ENCODE measurements around the gene TPMT. TPM values are rescaled to one million over a fixed set of nuclear protein-coding genes. Genes with fewer than 3 reads are reported as not detected.

The TPMT gene
- total RNA-seq, 1 experiment from 2014 or later = 10.5 TPM

DNA sequence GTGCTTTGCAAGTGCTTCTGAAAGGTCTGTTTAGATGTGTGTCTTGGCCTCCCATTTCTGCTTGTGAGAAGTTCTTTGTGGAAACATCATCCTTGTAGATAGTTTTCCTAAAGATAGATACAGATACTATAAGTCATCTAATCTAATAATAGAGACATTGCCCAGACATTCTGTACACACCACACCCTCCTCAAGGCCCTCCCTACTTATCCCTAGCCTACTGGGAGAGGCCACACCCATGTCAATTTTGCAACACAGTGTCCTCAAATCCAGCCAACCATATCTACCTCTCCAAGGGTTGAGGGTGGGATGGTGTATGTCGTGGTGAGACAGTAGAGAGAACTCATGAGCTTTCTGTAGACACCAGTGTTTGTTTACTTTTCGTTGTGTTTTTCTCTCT is 6.6 kb upstream of the TPMT start:
- Histone ChIP-seq H3K36me3 (ENCODE audit: low read depth) (0 out of 2 replicates have a peak, but pooled peaks cover 4% of the 10 kb centered on the region), H3K9me2 (ENCODE audit: insufficient read depth) (no peaks in the 10 kb centered on the region), H4K20me1 (ENCODE audit: insufficient read depth) (no peaks in the 10 kb centered on the region), H2AFZ (no peak overlapping the region), H3F3A (ENCODE audit: insufficient read depth, low read depth) (peaks cover 3% of the 10 kb centered on the region; the same call in 1 of the 2 replicates), H3K4me3 (no peak overlapping the region), H3K4me1 (replicated peaks; ENCODE audit: insufficient read depth) (peaks cover 12% of the 10 kb centered on the region), H3K27ac (no peak overlapping the region), H3K79me2 (ENCODE audit: low read depth) (no peaks in the 10 kb centered on the region), H3K27me3 (ENCODE audit: insufficient read depth, low read depth) (no peaks in the 10 kb centered on the region), H3K4me2 (no peak overlapping the region), H3K9me3 (ENCODE audit: insufficient read depth, low read depth) (no peaks in the 10 kb centered on the region)
- DNase-seq = no peak
- ChIA-PET POLR2A (ENCODE audit: unreplicated experiment) (no interaction called here), CTCF (no interaction called here)
- no TSS peak for BruUV-seq (replicated peaks)
- TF ChIP-seq, protein P1, sequence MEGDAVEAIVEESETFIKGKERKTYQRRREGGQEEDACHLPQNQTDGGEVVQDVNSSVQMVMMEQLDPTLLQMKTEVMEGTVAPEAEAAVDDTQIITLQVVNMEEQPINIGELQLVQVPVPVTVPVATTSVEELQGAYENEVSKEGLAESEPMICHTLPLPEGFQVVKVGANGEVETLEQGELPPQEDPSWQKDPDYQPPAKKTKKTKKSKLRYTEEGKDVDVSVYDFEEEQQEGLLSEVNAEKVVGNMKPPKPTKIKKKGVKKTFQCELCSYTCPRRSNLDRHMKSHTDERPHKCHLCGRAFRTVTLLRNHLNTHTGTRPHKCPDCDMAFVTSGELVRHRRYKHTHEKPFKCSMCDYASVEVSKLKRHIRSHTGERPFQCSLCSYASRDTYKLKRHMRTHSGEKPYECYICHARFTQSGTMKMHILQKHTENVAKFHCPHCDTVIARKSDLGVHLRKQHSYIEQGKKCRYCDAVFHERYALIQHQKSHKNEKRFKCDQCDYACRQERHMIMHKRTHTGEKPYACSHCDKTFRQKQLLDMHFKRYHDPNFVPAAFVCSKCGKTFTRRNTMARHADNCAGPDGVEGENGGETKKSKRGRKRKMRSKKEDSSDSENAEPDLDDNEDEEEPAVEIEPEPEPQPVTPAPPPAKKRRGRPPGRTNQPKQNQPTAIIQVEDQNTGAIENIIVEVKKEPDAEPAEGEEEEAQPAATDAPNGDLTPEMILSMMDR (conservative IDR thresholded peaks at IDR 0.05) = no peak
- no peak for TF ChIP-seq EZH2 (IDR thresholded peaks at IDR 0.05; ENCODE audit: low read depth)
- intact Hi-C loops (cut with micrococcal nuclease; ENCODE audit: unreplicated experiment) = no loop called here

DNA sequence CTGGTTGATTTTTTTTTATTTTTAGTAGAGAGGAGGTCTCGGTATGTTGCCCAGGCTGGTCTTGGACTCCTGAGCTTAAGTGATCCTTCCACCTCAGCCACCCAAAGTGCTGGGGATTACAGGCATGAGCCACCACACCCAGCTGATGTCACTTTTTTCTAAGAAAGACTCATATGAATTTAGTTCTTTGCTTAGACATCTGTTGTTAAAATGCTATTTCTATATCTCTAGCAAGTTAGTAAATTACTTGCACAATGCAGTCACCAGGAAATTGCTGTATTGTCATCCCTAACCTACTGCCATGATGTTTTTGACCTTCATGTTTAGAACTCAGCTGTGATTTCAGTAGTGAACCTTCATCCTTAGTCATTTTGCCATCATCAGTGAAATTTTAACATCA is 6.0 kb upstream of the TPMT start:
- no TSS peak for BruUV-seq (replicated peaks)
- Histone ChIP-seq H3K36me3 (ENCODE audit: low read depth) (0 out of 2 replicates have a peak, but pooled peaks cover 4% of the 10 kb centered on the region), H3K9me2 (ENCODE audit: insufficient read depth) (no peaks in the 10 kb centered on the region), H3K4me3 (no peak overlapping the region), H3K27me3 (ENCODE audit: insufficient read depth, low read depth) (no peaks in the 10 kb centered on the region), H3K79me2 (ENCODE audit: low read depth) (no peaks in the 10 kb centered on the region), H3F3A (ENCODE audit: insufficient read depth, low read depth) (peaks cover 8% of the 10 kb centered on the region; the same call in 1 of the 2 replicates), H3K27ac (no peak overlapping the region), H3K4me1 (replicated peaks; ENCODE audit: insufficient read depth) (peaks cover 13% of the 10 kb centered on the region), H2AFZ (no peak overlapping the region), H4K20me1 (ENCODE audit: insufficient read depth) (no peaks in the 10 kb centered on the region), H3K9me3 (ENCODE audit: insufficient read depth, low read depth) (no peaks in the 10 kb centered on the region), H3K4me2 (no peak overlapping the region)
- intact Hi-C loops (cut with micrococcal nuclease; ENCODE audit: unreplicated experiment) = no loop called here
- CTCF ChIA-PET = no interaction called here
- no peak for TF ChIP-seq EZH2 (IDR thresholded peaks at IDR 0.05; ENCODE audit: low read depth)
- TF ChIP-seq, protein P1 (conservative IDR thresholded peaks at IDR 0.05) = no peak
- DNase-seq = no peak
- POLR2A ChIA-PET (ENCODE audit: unreplicated experiment) = no interaction called here

DNA sequence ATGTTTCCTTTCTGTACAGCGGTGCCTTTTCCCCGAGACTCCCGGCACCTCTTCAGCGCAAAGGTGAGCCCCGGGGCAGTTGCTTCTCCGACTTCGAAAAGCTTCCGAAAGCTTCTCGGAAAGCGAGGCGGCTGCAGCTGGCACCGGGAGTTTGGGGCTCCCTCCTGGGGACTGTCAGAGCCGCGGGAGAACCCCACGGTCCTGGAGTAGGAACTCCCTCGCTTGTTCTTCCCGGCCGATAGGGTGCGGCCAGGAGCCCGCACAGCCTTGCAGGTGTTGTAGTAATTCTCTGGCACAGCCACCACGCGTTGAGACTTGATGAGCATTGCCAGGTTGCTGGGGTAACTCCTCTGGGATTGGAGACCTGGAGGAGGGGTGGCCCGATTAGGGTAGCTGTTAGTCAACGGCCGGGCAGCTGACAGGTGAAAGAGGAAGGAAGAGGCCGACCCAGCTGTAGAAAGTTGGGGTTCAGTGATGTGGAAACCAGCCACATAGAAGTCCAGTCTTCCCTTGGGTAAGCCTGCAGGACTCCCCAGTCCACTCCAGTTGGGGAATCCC is 1.1 kb upstream of the TPMT start:
- no TSS peak for BruUV-seq (replicated peaks)
- POLR2A ChIA-PET (ENCODE audit: unreplicated experiment) = interaction anchor here (0.7 kb wide), 2 partner anchors 60 to 130 kb away, joined by 3 to 5 read pairs; no protein-coding TSS in a partner anchor
- no peak for TF ChIP-seq EZH2 (IDR thresholded peaks at IDR 0.05; ENCODE audit: low read depth)
- TF ChIP-seq, protein P1 (conservative IDR thresholded peaks at IDR 0.05) = no peak; the same call in 1 of the 2 replicates

More for the DNA sequence above, 1.1 kb upstream of the TPMT start:
- H3K9me3 ChIP-seq (ENCODE audit: insufficient read depth, low read depth) = no peaks in the 10 kb centered on the region
- DNase-seq = peak; percentile 77 to 88
- peak overlapping the region; percentile 35 for H3K27ac ChIP-seq
- H3K4me3 ChIP-seq = peak overlapping the region; percentile 89
- H3K9me2 ChIP-seq (ENCODE audit: insufficient read depth) = no peaks in the 10 kb centered on the region
- H2AFZ ChIP-seq = peak overlapping the region; percentile 99
- H3K4me1 ChIP-seq (replicated peaks; ENCODE audit: insufficient read depth) = peaks cover 25% of the 10 kb centered on the region
- intact Hi-C loops (cut with micrococcal nuclease; ENCODE audit: unreplicated experiment) = loop anchor here (1.0 to 10.0 kb wide), 4 partner anchors 108 to 571 kb away; partner anchors contain the start of gene DEK
- H3K27me3 ChIP-seq (ENCODE audit: insufficient read depth, low read depth) = no peaks in the 10 kb centered on the region
- H4K20me1 ChIP-seq (ENCODE audit: insufficient read depth) = no peaks in the 10 kb centered on the region
- CTCF ChIA-PET = no interaction called here
- H3K79me2 ChIP-seq (ENCODE audit: low read depth) = no peaks in the 10 kb centered on the region
- peak overlapping the region; percentile 89 for H3K4me2 ChIP-seq
- peaks cover 12% of the 10 kb centered on the region; the same call in 1 of the 2 replicates for H3F3A ChIP-seq (ENCODE audit: insufficient read depth, low read depth)
- H3K36me3 ChIP-seq (ENCODE audit: low read depth) = 0 out of 2 replicates have a peak, but pooled peaks cover 1% of the 10 kb centered on the region

All from PC-9 (cell line).